Astrocyte (in vitro differentiated cells and primary cell): ENCODE results near the gene TPGS1. TPM values are rescaled to one million over a fixed set of nuclear protein-coding genes. Genes with fewer than 3 reads are reported as not detected.

ENCODE experiments used
- DNase-seq: peaks from one replicate; pipeline ENCODE4 v3.0.0-alpha.2; 2010; ENCODE audit warnings: low read depth
- FAIRE-seq: peaks from 2 replicates; lab custom pipeline; 2011; peaks lifted over from hg19 to GRCh38; lab: Jason Lieb, UNC
- H2AFZ ChIP-seq: 2 replicates; pipeline ENCODE4 v1.6.0; 2012; ENCODE audit warnings: low read depth, low read length, inconsistent platforms
- H3K27ac ChIP-seq: 2 replicates; pipeline ENCODE4 v1.5.1; 2011; ENCODE audit warnings: low read depth, low read length, inconsistent platforms
- H3K27me3 ChIP-seq: 2 replicates; pipeline ENCODE4 v1.6.0; 2011; ENCODE audit warnings: low read length, inconsistent platforms; ENCODE audit not compliant: insufficient read depth
- H3K36me3 ChIP-seq: 2 replicates; pipeline ENCODE4 v1.5.1; 2011; ENCODE audit warnings: low read length, inconsistent platforms; ENCODE audit not compliant: insufficient read depth
- H3K4me1 ChIP-seq: 2 replicates; pipeline ENCODE4 v1.5.1; 2011; ENCODE audit warnings: low read length, inconsistent platforms; ENCODE audit not compliant: insufficient read depth
- H3K4me2 ChIP-seq: 2 replicates; pipeline ENCODE4 v1.6.0; 2012; ENCODE audit warnings: low read length, inconsistent platforms
- H3K4me3 ChIP-seq: 2 replicates; pipeline ENCODE4 v1.5.1; 2011; ENCODE audit warnings: low read depth, mild to moderate bottlenecking, low read length, inconsistent platforms; ENCODE audit not compliant: insufficient read depth
- H3K79me2 ChIP-seq: 2 replicates; pipeline ENCODE4 v1.6.0; 2012; ENCODE audit warnings: mild to moderate bottlenecking, low read length, inconsistent platforms; ENCODE audit not compliant: insufficient read depth
- H3K9ac ChIP-seq: 2 replicates; pipeline ENCODE4 v1.6.0; 2012; ENCODE audit warnings: mild to moderate bottlenecking, low read length, inconsistent platforms
- H3K9me3 ChIP-seq: 2 replicates; pipeline ENCODE4 v1.5.1; 2012; ENCODE audit warnings: low read depth, mild to moderate bottlenecking, low read length, inconsistent platforms; ENCODE audit not compliant: insufficient read depth
- H4K20me1 ChIP-seq: 2 replicates; pipeline ENCODE4 v1.6.0; 2012; ENCODE audit warnings: low read length, inconsistent platforms; ENCODE audit not compliant: insufficient read depth
- H3K27ac Mint-ChIP-seq: one replicate; pipeline ENCODE4 v1.8.0; 2021; ENCODE audit warnings: mild to moderate bottlenecking, mixed read lengths; ENCODE audit not compliant: unreplicated experiment
- H3K27me3 Mint-ChIP-seq: one replicate; pipeline ENCODE4 v1.8.0; 2021; ENCODE audit warnings: low read depth, mixed read lengths; ENCODE audit not compliant: unreplicated experiment
- H3K36me3 Mint-ChIP-seq: one replicate; pipeline ENCODE4 v1.8.0; 2021; ENCODE audit warnings: low read depth, mixed read lengths; ENCODE audit not compliant: unreplicated experiment
- H3K4me1 Mint-ChIP-seq: one replicate; pipeline ENCODE4 v1.8.0; 2021; ENCODE audit warnings: low read depth, mixed read lengths; ENCODE audit not compliant: unreplicated experiment
- H3K4me3 Mint-ChIP-seq: one replicate; pipeline ENCODE4 v1.8.0; 2021; ENCODE audit warnings: mild to moderate bottlenecking, moderate library complexity, mixed read lengths; ENCODE audit not compliant: unreplicated experiment
- H3K9me3 Mint-ChIP-seq: one replicate; pipeline ENCODE4 v1.8.0; 2021; ENCODE audit warnings: mild to moderate bottlenecking, mixed read lengths; ENCODE audit not compliant: unreplicated experiment
- EZH2 ChIP-seq: IDR thresholded peaks from 2 replicates; pipeline ENCODE4 v1.6.1; 2012; ENCODE audit warnings: mild to moderate bottlenecking, low read length, inconsistent platforms; ENCODE audit not compliant: insufficient read depth
- total RNA-seq: library from RNA; stranded (reverse); gene quantifications from 2 replicates; pipeline ENCODE4 v1.2.1, GENCODE V29; 2021
- TF ChIP-seq, protein P1 (sequence below): IDR thresholded peaks from 2 replicates; pipeline ENCODE4 v1.5.1; 2011; ENCODE audit warnings: low read depth, mild to moderate bottlenecking, inconsistent platforms, low read length, moderate library complexity; ENCODE audit not compliant: insufficient read depth

The TPGS1 gene
- total RNA-seq, 1 donor from 2014 or later, result 17.9 TPM

DNA sequence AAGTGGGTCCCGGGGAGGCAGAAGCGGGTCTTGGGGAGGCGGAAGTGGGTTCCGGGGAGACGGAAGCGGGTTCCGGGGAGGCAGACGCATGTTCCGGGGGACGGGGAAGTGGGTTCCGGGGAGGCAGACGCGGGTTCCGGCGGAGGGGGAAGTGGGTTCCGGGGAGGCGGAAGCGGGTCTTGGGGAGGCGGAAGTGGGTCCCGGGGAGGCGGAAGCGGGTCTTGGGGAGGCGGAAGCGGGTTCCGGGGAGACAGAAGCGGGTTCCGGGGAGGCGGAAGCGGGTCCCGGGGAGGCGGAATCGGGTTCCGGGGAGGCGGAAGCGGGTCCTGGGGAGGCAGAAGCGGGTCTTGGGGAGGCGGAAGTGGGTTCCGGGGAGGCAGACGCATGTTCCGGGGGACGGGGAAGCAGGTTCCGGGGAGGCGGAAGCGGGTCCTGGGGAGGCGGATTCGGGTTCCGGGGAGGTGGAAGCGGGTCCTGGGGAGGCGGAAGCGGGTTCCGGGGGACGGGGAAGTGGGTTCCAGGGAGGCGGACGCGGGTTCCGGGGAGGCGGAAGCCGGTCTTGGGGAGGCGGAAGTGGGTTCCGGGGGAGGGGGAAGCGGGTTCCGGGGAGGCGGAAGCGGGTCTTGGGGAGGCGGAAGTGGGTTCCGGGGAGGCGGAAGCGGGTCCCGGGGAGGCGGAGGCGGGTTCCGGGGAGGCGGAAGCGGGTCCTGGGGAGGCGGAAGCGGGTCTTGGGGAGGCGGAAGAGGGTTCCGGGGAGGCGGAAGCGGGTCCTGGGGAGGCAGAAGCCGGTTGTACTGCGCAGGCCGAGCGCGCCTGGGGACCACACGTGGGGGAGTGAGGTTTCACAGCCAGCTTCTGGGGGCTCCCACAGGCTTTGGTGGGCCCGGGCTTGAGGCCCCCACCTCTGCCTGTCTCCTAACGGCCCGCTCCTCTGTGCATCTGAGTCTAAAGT, 48.9 kb upstream of the TPGS1 start:
- FAIRE-seq, result no peak
- H3K4me3 Mint-ChIP-seq, result no peak overlapping the region
- Histone ChIP-seq H4K20me1 (no peaks in the 10 kb centered on the region), H3K9ac (no peak overlapping the region), H3K36me3 (no peaks in the 10 kb centered on the region), H3K27ac (no peak overlapping the region), H3K9me3 (no peaks in the 10 kb centered on the region), H3K4me2 (no peak overlapping the region), H3K79me2 (no peaks in the 10 kb centered on the region), H3K4me3 (no peak overlapping the region), H3K4me1 (peaks cover 5% of the 10 kb centered on the region), H2AFZ (no peak overlapping the region), H3K27me3 (peaks cover 2% of the 10 kb centered on the region)
- TF ChIP-seq, protein P1, sequence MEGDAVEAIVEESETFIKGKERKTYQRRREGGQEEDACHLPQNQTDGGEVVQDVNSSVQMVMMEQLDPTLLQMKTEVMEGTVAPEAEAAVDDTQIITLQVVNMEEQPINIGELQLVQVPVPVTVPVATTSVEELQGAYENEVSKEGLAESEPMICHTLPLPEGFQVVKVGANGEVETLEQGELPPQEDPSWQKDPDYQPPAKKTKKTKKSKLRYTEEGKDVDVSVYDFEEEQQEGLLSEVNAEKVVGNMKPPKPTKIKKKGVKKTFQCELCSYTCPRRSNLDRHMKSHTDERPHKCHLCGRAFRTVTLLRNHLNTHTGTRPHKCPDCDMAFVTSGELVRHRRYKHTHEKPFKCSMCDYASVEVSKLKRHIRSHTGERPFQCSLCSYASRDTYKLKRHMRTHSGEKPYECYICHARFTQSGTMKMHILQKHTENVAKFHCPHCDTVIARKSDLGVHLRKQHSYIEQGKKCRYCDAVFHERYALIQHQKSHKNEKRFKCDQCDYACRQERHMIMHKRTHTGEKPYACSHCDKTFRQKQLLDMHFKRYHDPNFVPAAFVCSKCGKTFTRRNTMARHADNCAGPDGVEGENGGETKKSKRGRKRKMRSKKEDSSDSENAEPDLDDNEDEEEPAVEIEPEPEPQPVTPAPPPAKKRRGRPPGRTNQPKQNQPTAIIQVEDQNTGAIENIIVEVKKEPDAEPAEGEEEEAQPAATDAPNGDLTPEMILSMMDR, result no peak
- TF ChIP-seq EZH2, result no peak
- no peaks in the 10 kb centered on the region for H3K27me3 Mint-ChIP-seq
- no peak overlapping the region for H3K27ac Mint-ChIP-seq
- H3K36me3 Mint-ChIP-seq, result peaks cover 24% of the 10 kb centered on the region
- DNase-seq, result no peak
- peaks cover 5% of the 10 kb centered on the region for H3K9me3 Mint-ChIP-seq
- H3K4me1 Mint-ChIP-seq, result no peaks in the 10 kb centered on the region

DNA sequence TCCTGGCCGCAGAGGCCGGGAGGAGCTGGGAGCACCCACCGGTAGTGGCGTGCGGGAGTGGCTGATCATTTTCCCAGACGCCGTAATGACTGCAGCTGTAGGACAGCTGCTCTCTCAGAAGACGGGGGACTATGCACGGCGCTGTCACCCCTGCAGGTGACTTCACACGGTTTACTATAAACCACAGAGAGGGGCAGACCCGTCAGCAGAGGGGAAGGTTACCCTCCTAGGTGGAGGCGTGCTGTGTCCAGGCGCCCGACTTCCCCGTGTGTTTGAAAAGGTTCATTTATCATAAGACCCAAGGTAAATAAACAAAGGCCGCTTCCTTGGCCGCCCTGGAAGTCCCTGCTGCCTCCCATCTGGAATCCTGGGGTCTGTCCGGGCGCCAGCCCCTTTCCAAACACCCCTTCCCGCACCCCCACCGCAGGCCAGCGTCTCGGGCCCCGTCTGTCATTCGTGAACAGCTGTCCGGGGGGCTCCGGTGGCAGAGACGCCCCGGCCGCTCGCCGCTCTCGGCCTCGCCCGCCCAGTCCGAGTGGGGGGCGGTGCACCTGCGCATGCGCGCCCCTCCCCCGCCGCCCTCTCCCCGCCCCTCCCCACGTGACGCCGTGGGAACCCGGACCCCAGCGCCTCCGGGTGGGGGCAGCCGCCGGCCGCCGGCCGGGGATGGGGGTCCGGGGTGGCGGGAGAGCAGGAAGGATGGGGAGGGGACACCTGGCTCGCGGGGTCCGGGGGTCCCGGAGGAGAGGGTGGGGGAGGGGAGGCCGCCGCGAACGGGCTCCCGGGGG, 47.4 kb upstream of the TPGS1 start:
- H3K27me3 ChIP-seq, result peaks cover 2% of the 10 kb centered on the region
- no peaks in the 10 kb centered on the region for H3K9me3 ChIP-seq
- no peaks in the 10 kb centered on the region for H3K36me3 ChIP-seq
- H3K79me2 ChIP-seq, result no peaks in the 10 kb centered on the region
- H3K9ac ChIP-seq, result peak overlapping the region; percentile 78
- Mint-ChIP-seq H3K4me3 (peak overlapping the region; percentile 91), H3K36me3 (peaks cover 12% of the 10 kb centered on the region), H3K27me3 (no peaks in the 10 kb centered on the region), H3K27ac (peak overlapping the region; percentile 81), H3K9me3 (no peaks in the 10 kb centered on the region), H3K4me1 (no peaks in the 10 kb centered on the region)
- peak overlapping the region; percentile 86 for H3K4me2 ChIP-seq
- TF ChIP-seq EZH2, result peak; percentile 80
- TF ChIP-seq, protein P1, result no peak
- H4K20me1 ChIP-seq, result no peaks in the 10 kb centered on the region
- DNase-seq (peak; percentile 16), FAIRE-seq (no peak)
- H3K27ac ChIP-seq, result no peak overlapping the region
- peaks cover 5% of the 10 kb centered on the region for H3K4me1 ChIP-seq
- peak overlapping the region; percentile 28 for H3K4me3 ChIP-seq
- peak overlapping the region; percentile 71 for H2AFZ ChIP-seq
